GM18499 (cell line): ENCODE results near the gene BMP8B.
"Not testable (repeated sequence)": the region's sequence is repeated elsewhere in the genome, so short reads cannot be mapped to it uniquely, and the experiment has no call there.

Source experiments
- ATAC-seq: cut with Tn5 transposase; IDR thresholded peaks from one replicate; pipeline ENCODE4 v1.9.1; 2021; ENCODE audit warnings: moderate number of reproducible peaks; ENCODE audit not compliant: insufficient read depth, unreplicated experiment

BMP8B gene

DNA sequence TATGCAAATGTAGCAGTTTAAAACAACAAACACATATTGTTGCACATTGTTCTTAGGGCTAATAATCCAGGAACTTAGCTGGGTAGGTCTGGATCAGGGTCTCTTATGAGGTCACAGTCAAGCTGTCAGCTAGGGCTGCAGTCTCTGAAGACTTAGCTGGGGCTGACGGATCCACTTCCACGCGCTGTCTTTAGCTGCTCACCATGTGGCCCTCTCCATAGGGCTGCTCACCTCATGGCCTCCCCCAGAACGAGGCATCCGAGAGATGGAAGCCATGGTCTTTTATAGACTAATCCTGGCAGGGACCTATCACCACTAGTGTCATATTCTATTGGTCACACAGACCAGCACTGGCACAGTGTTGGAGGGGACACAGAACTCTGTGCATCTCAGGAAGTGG lies 8.8 kb downstream of the BMP8B start:
- no peak for ATAC-seq

DNA sequence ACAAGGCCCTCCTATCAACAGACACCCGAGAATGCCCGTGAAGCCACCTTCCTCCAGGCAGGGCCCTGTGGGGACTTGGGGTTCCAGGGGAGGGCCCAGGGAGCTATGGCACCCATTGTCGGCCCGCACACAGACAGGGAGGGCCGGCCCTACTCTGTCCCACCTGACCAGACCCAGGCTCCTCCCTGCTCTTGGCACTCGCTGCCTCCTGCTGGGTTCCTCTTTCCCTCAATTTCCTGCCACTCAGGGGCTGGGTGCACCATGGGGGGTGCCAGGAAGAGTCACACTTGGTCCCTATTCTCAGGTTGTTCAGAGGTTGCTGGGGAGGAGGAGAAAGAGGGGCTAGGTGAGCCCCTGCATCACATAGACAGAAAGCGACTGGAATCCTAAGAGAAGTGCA lies 9.5 kb downstream of the BMP8B start:
- ATAC-seq: no peak

DNA sequence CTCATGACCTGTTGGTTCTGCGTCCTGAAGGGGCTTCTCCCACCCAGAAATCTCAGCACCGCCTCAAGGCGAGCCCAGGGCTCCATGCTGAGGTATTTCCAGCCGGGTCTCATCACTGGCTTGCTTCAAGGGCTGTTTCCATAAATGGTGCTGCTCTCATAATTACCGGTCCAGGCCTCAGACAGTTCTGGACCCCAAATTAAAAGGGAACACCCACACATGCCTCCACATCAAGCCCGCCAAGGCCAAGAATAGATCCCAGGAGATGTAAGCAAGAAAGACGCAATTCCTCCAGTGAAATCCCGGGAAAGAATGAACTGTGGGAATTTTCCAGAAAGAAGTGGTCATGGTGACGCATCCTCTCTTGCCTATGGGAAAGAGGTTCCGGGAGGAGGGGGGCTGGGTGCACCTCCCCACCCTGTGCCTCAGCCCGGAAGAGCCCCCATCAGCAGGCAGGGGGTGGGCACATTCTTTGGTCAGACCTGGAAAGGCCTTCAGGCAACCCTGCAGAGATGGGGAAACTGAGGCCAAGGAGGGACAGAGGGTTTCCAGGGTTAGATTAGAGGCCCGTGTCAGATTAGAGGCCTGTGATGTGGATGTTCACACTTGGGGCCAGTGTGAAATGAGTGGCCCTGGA lies 10.1 kb downstream of the BMP8B start:
- ATAC-seq: not testable (repeated sequence)

DNA sequence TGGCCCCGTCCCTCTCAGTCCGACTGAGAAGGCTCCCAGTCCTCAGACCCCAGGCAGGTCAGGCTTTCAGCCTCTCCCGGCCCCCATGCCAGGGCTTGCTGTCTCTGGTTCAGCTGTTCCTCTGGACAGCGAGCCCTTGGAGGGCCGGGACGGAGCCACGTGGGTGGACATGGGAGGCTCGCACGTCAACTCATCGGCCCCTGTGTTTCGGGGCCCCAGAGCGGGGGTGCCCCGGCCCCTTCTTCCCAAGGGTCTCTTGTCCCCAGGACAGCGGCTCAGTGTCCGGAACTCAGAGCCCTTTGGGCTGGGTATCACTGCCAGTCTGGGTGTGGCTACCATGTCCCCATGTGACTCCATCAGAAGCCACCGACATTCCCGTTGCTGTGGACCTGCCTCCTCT lies 10.8 kb downstream of the BMP8B start:
- not testable (repeated sequence) for ATAC-seq

DNA sequence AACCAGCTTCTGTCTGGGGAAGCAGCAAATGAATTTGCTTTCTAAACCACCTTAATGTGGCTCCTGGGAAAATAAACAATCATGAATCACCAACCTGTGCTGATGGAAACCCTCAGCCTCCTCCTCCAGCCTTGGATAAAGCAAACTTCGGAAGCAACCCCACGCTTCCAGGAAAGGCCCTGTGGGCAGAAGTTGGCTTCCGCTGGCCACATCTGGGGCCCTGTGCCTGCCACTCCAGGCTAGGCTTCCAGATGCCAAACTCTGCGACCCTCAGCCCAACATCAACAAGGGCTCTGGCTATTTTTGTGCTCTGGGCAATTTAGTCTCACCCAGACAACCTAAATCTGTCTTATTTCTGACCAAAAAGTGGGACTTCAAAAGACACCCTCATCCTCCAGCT lies 11.4 kb downstream of the BMP8B start:
- ATAC-seq: no peak

DNA sequence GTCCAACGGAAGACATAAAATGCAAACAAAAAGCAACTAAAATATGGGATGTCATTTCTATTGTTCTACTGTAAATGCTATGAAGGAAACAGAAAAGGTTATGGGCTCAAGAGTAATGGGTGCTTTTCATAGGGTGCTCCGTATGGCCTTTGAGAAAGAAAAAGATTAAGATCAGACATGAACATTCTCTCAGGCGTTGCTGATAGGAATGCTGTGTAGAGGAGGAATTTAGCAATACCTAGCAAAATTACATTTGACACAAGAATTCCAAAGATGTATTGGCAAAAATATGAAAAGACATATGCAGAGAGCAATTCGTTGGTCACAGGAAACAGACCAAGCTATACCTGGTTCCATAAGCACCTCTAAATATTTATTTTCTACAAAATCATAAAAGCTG lies 11.8 kb downstream of the BMP8B start:
- no peak for ATAC-seq

DNA sequence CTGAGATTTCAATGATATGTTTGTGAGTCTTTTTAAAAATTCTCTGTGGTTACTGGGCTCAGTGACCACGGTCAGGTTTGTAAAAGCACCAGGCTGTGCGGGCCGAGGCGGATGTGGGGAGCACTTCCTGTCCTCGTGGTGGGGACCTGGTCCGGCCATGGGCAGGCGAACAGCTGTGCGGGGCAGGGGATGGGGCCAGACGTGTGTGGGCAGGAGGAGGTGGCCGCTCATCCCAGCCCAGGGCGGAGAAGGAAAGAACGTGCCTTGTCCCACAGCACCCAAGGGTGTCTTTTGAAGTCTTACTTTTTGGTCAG lies 12.3 kb downstream of the BMP8B start:
- ATAC-seq: no peak

DNA sequence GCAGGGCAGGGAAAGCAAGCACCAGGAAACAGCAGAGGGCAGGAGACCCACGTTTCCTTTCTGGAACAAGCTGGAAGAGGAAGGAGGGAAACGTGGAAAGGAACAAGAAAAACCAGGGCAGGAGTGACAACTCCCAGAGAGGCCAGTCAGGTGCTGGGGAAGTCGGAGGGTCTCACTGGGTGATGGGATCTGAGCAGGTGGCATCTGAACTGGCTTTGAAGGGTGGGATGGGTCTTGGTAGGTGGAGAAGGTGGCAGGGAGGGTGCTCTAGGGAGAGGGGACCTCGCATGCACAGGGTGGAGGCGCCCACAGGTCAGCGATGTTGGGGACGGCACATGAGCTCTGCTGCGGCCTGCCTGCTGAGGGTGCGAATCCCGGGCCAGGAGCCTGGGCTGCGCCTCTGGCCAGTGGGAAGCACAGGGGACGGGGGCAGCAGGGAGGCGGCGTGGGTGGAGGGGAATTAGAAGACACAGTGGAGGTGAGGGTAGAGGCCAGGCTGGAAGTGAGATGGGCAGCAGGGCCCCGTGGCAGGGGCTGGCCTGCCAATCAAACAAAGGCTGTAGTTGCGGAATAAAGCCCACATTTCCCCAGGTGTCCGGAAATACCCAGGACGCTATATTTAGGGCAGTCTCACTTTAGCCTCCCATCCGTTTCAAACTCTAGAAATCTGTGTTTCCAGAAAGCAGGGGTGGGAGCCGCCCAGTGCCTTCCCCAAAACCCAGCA lies 12.8 kb downstream of the BMP8B start:
- not testable (repeated sequence) for ATAC-seq

DNA sequence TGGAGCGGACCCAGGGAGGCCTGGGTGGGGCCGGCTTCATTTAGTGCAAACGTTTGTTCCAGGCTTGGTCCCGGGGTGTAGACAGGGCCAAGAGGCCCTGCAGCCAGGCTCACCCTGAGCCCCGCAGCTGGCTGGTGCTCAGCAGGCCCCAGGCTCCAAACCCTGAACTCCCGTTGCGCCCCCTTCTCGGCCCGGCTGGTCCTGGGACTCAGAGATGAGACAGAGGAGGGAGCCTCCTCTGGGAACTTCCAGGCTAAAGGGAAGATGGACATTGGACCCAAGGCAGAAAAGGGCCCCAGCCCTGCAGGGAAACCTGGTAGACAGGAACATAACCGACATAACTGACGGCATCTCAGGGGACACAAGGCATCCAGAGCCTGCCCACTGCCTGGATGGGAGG lies 13.5 kb downstream of the BMP8B start:
- ATAC-seq: not testable (repeated sequence)

DNA sequence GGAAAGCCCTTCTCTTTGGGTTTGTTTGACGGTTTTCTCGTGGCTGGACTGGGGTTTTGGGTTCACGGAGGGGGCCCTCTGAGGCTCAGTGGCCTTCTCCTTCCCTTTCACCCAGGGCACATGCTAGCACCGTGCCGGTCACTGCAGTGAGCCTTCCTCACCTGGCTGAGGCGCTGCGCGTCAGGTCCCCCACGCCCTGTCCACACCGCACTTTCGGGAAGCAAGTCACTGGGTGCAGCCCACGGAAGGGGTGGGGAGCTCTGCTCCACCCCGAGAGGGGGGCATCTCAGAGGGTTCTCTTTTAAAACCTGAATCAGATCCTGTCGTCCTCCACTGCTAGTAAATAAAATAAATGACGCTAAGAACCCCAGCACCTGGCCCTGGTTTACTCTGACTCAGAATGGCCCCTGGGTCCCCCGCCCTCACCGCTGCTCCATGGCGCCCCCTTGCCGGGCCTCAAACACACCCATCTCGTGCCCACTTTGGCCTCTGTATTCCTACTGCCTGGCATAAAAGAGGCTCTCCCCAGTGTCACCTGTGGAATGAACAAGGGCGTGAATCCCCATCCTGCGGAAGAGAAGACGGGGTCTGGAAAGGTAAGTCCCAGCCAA lies 15.2 kb downstream of the BMP8B start:
- not testable (repeated sequence) for ATAC-seq

DNA sequence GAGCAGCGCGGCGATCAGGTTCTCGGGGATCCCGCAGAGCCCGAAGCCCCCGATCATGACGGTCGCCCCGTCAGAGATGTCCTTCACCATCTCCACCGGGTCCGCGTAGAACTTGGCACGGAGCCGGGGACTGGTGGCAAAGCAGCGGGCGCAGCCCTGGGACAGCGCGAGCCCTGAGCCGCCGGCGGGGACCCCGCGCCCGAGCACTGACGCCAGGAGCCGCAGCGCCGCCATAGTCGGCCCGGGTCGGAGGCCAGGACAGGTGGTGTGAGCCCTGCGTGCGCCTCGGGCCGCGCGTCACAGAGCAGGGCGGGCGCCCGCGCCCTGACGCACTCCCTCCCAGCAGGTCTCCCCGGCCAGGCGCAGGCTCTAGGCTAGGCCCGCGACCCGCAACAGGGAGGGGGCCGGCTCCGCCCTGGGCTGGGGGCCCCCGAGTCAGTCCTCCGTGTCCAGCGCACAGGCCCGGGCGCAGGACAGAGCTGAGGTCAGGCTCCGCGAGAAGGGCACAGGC lies 17.6 kb downstream of the BMP8B start, which contains the start of gene OXCT2:
TSS of gene OXCT2 (minus strand) at position 327 of the 511 bp plus-strand sequence. CDS start at position 234, 93 bp downstream.
- not testable (repeated sequence) for ATAC-seq

DNA sequence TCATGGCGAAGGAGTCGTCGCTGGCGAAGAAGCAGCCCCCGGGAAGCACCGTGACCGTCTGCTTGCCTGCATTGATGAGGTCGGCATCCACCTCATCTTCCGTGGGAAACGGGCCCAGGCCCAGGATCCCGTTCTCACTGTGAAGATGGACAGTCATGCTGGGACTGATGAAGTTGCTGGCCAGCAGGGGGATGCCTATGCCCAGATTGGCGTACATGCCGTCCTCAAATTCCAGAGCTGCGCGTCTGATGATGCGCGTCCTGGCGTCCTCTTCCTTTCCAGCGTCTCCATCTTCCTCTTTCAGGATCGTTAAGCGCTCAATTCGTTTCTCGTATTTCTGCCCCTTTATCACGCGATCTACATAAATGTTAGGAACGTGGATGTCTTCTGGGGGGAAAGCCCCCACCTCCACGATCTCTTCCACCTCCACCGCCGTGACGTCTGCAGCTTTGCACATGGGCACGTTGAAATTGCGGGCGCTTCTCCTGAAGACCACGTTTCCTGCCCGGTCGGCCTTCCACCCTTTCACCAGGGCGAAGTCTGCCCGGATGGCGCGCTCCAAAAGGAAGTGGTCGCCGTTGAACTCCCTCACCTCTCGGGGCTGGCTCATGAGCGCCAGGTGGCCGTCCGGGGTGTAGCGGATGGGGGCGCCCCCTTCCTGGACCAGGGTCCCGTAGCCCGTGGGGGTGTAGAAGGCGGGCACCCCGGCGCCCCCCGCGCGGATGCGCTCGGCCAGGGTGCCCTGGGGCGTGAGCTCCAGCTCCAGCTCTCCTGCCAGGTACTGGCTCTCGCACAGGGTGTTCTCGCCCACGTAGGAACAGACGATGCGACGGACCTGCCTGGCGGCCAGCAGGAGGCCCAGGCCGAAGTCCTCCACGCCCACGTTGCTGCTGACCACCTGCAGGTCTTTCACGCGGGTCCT lies 18.3 kb downstream of the BMP8B start:
- not testable (repeated sequence) for ATAC-seq

DNA sequence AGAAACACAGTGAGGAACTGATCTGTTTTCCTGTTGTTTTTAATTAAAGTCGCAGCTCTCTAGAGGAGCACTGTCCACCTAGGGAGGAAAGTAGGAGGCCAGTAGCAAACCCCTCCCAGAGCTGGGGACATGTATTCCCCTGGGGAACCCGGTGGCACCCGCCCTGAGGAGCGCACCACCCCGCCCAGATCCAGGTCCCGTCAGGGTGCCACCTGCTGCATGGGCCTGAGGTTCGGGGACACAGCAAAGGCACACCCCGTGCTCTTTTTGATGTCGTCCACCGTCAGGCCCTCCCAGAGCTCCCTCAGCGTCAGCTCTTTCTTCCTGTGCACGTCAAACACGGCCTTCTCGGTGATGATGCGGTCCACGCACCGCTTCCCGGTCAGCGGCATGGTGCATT lies 19.2 kb downstream of the BMP8B start:
- not testable (repeated sequence) for ATAC-seq

DNA sequence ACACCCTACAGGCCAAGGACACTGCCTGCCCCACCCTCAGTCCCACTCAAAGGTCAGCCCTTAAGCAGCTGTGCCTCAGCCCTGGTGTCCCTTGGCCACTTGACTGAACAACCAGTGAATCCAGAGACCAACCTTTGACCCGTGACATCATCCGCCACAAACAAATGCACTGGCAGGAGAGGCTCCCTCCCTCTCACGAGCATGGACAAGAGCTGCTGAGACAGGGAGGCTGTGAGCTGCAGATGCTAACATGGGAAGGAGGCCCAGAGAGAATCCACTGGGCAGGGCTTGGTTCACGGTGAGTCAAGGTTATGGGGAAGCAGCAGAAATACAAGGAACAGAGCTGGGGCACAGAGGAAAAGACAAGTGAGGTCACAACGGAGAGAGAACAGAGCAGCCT lies 22.2 kb downstream of the BMP8B start:
- ATAC-seq: not testable (repeated sequence)

DNA sequence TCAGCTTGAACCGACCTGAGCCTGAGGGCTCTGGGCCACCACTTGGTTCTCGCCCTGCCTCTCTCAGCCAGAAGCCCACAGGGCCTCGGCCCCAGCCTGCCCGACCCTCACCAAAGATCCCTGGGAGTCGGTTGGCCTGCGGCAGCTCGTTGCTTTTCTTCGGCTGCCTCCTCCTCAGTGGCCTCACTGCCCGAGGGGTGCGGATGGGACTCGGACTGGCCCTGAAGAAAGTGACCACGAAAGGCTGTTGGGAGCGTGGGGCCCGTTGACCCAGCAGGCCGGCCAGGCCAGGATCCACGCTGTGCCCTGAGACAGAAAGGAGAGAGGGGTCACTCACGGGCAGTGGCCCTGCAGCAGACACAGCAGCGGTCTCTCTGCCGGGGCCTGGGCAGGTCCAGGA lies 24.2 kb downstream of the BMP8B start:
- not testable (repeated sequence) for ATAC-seq

DNA sequence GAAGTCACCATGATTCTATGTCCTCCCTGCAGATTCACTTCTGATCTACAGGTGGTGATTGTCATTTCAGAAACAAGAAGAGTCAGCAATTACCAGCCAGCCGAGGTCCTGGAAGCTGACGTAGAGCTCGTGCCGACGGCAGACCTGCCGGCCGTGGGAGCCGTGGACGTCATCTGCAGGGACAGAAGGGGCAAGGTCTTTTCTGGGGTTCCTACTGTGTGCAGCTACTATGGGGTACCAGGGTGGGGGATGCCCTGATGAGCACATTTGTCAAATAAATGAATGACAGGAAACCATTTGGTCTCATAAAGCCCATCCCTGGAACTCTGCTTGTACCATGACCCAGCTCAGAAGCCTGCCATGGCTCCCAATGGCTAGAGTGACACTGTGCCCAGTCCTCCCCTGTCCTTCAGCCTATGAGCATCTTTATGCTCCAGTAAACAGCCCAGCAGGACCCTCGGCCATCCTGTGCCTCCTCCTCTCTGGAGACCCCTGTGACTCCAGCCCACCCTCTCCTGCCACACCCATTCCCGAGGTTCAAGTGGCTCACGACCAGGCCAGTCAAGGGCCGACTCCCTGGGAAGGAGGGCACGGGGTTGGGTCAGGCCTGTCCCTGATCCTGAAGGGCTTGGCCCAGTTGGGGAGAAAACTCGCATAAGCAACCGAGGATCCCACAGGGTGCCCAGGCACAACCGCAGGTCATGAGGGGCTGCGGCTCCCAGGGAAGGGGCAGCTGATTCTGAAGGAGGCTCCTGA lies 24.9 kb downstream of the BMP8B start:
- ATAC-seq: not testable (repeated sequence)

DNA sequence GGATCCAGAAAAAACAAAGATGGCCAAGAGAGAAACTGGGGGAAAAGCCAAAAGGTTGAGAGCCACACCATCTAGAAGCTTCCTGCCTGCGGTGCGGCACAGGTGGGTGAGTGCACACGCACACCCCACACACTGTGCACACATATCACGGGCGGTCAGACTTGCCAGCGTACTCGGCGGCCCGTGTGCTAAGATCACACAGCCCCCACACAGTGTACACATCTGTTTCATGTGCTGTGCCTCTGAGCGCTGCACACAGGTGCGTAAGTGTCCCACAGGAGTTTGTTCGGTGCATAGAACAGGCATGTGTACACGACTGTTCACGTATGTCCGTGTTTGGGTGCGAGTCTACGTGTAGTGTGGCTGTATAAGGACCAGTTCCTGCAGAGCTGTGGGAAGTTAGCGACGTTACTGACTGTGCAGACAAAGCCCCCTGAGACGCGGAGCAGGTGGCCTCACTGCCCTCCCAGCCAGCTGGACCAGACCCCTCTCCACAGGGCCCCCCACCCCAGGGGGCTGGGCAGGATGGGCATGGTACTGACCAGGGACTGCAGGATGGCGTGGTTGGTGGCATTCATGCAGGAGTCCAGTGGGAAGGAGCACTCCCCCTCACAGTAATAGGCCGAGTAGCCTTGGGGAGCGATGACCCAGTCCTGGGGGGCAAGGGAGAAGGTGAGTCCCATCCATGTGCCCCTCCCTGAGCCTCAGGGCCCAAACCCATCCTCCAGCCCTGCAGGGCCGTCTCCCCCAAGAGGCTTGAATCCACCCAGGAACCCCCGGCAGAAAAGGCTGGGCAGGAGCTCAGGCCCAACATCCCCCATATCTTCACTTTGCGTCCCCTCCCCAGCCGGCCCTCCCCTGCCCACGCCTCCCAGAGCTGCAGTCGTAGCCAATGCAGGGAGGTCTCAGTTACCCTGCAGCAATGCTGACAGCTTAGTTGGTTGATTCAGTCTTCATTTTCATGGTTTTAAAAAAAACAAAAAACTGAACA lies 25.8 kb downstream of the BMP8B start:
- no peak for ATAC-seq

DNA sequence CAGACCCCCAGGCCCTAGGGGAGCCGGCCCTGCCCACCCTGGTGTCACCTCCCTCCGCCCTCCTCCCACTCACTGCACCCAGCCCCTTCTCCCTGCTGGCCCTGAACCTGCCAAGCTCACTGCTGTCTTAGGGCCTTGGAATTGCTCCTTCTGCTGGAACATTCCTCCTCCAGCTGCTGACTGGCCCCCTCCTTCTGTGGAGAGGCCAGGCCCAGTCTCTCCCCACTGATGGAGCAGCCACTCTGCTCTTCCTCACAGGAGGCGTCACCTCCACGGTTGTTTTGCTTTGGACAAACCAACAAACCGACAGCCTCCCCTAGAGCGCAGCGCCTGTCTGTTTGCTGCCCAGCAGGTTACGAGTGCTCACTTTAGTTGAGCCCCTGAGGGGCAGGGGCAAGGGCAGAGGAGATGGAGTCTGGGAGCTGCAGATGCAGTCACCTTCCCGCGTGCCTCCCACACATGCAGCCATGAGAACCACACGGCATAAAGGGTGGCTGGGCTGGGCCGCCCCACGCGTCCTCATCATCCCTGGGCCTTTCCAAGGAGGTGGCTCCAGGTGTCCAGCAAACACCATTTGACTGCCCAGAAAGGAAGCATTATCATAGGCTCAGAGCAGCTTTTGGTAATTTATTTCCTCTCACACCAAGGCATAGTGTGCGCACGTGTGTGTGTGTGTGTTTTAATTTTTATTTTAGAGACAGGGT lies 27.0 kb downstream of the BMP8B start:
- no peak for ATAC-seq
